ENCODE data around the gene TRIM9.

The TRIM9 gene

DNA sequence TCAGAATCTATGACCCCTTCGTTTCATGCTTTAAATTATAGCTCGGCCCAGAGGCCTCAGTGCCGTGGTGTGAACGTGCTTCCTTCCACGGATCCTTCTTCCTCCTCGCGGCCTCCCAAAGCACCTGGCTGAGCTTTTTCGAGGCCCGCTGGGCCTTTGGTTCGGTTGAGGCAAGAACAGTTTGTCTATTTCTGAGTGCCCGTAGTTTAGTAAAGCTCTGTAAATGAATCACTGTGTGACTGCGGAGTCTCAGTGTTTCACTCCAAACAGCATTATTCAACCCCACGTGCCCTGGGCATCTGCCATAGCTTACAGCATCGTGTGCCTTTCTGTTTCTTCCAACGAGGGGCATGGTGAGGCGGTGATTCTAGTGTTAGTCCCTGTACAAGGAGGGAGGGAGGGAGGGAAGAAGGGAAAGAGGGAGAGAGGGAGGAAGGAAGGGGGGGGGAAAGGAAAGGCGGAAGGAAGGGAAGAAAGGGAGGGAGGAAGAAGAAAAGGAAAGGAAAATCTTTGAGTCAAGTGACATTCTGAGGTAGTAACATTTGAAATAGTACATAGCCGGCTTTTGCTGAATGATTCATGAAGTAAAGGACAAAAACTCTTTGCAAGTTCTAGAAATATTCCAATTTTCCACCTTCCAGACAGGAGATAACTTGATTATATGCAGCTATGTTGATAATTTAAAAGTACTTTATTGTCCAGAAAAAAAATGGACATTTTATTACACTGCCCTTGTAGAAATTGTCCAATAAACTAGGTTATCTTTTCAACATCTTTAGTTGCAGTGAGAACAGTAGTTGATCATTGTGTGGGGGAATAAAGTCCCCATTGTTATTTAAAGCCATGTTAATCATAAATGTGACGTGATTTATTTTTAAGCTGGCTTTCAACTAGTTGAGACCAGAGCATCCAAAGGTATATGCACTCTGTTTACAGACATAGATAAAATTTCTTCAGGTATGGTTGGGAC, 1.2 kb upstream of the TRIM9 start:
- peak overlapping the region; percentile 21 for H3K27ac ChIP-seq
- peaks cover 26% of the 10 kb centered on the region for H3K4me1 ChIP-seq
- H4K20me1 ChIP-seq: 0 out of 2 replicates have a peak, but pooled peaks cover 12% of the 10 kb centered on the region
- H3K9ac ChIP-seq: peak overlapping the region; percentile 68
- H3K4me3 ChIP-seq: peak overlapping the region; percentile 80
- H3K9me3 ChIP-seq: no peaks in the 10 kb centered on the region
- no peaks in the 10 kb centered on the region for H3K36me3 ChIP-seq
- peaks cover 23% of the 10 kb centered on the region for H3K27me3 ChIP-seq
- H3K4me2 ChIP-seq: peak overlapping the region; percentile 100
- TF ChIP-seq Cebpa-rat (IDR thresholded peaks at IDR 0.05): no peak

DNA sequence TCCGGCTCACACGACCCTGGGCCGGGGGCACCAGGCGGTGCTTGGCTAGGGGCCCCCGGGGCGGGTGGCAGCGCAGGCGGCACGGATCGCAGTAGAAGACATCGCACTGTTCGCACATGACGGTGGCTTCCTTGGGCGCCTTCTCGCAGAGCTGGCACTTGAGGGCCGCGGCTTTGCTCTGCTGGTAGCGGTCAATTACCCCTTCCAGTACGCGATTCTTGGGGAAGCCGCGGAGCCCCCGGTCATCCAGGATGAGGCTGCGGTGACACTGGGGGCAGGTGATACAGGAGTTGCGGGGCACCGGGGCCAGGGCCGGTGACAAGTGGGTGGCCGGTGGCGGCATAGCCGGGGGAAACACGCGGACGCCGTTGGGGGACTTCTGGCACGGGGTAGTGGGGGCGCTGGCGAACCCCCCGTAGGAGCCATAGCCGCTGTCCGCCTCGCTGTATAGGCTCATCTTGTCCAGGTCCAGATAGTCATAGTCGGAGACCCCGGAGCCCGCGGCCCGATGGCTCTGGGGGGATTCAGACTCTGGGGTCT, 553 bp downstream of the TRIM9 start:
- Histone ChIP-seq H3K4me1 (peaks cover 26% of the 10 kb centered on the region), H3K9ac (peak overlapping the region; percentile 68), H3K36me3 (no peaks in the 10 kb centered on the region), H3K27ac (no peak overlapping the region), H3K27me3 (peaks cover 23% of the 10 kb centered on the region), H3K4me2 (peak overlapping the region; percentile 100), H4K20me1 (0 out of 2 replicates have a peak, but pooled peaks cover 12% of the 10 kb centered on the region), H3K4me3 (peak overlapping the region; percentile 80), H3K9me3 (no peaks in the 10 kb centered on the region)
- TF ChIP-seq Cebpa-rat (IDR thresholded peaks at IDR 0.05): no peak

DNA sequence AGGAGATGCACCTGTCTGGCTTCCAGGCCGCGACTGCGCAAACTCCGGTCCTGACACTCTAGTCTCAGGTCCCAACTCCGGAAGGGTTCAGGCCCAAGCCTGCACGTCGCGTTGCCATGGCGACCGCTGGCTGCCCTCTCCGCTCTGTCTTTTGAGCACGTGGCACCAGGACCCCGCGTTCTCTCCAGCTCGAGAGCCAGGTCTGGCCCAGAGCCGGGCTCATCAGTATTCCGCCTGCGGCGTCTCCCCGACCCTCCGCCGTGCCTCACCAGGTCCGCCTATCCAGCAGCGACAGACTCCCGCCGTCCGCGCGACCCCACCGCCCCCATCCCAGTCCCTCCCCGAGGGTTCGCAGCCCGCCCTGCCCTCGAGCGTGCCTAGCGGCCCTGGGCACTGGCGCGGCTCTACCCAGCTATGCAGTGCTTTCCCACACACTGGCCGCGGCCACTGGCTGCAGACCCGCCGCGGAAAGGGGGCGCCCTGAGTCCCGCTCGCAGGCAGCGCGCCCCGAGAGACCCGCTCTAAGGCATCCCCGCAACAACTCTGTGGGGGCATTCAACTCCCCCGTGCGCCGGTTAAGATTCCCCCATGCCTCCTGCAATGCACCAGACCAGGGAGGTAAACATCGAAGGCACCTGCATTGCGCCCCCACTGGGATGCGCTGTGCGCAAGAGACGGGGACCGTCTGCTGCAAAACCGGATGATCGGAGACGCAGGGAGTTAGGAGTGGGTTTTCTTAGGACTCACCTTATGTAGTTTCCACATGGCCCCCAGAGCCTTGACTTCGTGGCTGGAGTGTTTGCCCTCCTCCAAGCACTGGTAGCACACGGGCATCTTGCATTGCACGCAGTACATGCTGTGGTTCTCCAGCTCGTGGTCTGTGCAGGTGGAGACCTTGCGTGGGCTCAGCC, 1.3 kb downstream of the TRIM9 start:
- H3K36me3 ChIP-seq: no peaks in the 10 kb centered on the region
- no peaks in the 10 kb centered on the region for H3K9me3 ChIP-seq
- TF ChIP-seq Cebpa-rat (IDR thresholded peaks at IDR 0.05): no peak
- peaks cover 26% of the 10 kb centered on the region for H3K4me1 ChIP-seq
- peaks cover 23% of the 10 kb centered on the region for H3K27me3 ChIP-seq
- H3K4me2 ChIP-seq: peak overlapping the region; percentile 100
- H3K4me3 ChIP-seq: peak overlapping the region; percentile 80
- H4K20me1 ChIP-seq: 0 out of 2 replicates have a peak, but pooled peaks cover 12% of the 10 kb centered on the region
- no peak overlapping the region for H3K27ac ChIP-seq
- H3K9ac ChIP-seq: peak overlapping the region; percentile 68; the same call in 1 of the 2 replicates

DNA sequence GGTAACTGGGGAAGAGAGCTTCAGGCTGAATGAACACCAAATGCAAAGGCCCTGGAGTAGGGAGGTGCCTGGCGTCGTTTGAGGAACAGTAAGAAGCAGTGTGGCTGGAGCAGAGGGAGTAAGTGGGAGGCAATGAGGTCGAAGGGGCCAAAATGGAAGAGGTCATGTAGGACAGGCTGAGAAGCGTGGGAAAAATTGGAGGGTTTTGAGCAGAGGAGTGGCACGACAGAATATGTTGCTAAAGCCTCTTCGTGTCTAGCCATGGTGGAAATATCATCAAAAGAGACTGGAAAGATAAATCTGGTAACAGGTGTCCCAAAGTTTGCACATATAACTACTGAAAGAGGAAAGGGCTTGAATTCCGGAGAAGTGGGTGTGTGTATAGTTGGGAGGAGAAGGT, 1.9 kb downstream of the TRIM9 start:
- H3K4me3 ChIP-seq: no peak overlapping the region
- peaks cover 23% of the 10 kb centered on the region for H3K27me3 ChIP-seq
- no peaks in the 10 kb centered on the region for H3K36me3 ChIP-seq
- no peaks in the 10 kb centered on the region for H3K9me3 ChIP-seq
- peak overlapping the region; percentile 100 for H3K4me2 ChIP-seq
- H3K9ac ChIP-seq: no peak overlapping the region
- 0 out of 2 replicates have a peak, but pooled peaks cover 12% of the 10 kb centered on the region for H4K20me1 ChIP-seq
- no peak for TF ChIP-seq Cebpa-rat (IDR thresholded peaks at IDR 0.05)
- H3K27ac ChIP-seq: no peak overlapping the region
- H3K4me1 ChIP-seq: peaks cover 26% of the 10 kb centered on the region

DNA sequence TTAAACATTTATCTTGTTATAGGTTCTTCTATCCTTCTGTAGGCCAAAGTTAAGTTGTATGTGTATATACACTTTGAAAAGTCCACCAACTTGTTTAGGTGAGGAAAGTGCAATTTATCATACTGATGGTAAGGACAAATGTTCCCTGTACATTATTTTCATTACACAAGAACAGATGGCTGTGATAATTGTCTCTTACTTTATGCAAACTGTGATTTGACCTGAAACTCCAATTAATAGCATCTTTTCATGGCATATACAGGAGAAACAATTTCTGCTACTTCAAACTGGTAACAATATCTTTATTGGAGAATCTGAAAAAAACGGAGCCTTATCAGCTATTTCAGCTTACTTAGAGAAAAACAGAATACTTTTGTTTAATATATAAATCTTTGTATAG, 5.6 kb downstream of the TRIM9 start:
- no peak overlapping the region for H3K9ac ChIP-seq
- peaks cover 12% of the 10 kb centered on the region for H3K4me1 ChIP-seq
- TF ChIP-seq Cebpa-rat (IDR thresholded peaks at IDR 0.05): no peak

DNA sequence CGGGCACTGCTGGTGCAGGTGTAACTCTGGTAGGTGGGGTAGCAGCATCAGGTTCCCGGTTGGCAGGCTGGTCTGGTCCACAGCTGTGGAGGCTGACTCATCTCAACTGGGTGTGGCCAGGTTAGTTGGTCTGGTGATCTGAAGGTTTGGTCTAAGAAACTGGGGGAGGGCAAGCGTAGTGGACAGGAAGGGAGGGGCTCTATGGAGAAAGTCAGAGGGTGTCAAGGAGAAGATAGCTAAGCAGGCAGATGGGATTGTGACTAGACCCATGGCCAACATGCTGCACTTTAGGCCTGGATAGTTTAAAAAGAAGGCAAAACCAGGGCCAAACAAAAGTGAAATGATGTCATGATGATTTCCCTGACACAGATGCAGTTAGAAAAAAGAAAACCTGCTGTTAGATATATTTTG, 7.9 kb downstream of the TRIM9 start:
- no peak overlapping the region for H3K4me2 ChIP-seq
- no peaks in the 10 kb centered on the region for H4K20me1 ChIP-seq

More for the DNA sequence above, 5.6 kb downstream of the TRIM9 start:
- Histone ChIP-seq H3K27me3 (peaks cover 17% of the 10 kb centered on the region), H3K36me3 (no peaks in the 10 kb centered on the region), H3K9me3 (no peaks in the 10 kb centered on the region), H3K27ac (no peak overlapping the region), H3K4me2 (no peak overlapping the region), H3K4me3 (no peak overlapping the region), H4K20me1 (0 out of 2 replicates have a peak, but pooled peaks cover 12% of the 10 kb centered on the region)

DNA sequence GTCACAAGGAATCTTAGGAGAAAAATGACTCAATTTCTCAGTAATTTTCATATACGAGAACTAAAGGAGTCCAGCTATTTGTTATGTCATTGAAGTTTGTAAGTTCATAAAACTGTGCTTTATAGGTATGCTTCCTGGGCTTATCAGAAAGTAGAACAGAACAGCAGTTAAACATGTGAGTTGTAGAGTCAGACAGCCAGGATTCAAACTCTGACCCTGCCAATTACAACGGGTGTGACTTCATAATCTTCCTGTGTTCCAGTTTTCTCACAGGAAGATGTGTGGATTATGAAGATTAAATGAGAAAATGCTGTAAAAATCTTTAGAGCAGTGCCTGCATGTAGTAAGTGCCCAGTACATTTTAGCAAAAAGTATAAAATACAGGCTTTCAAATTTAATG, 8.9 kb downstream of the TRIM9 start:
- Histone ChIP-seq H4K20me1 (no peaks in the 10 kb centered on the region), H3K9me3 (no peaks in the 10 kb centered on the region), H3K4me3 (no peak overlapping the region), H3K4me2 (no peak overlapping the region), H3K27ac (no peak overlapping the region), H3K4me1 (no peaks in the 10 kb centered on the region), H3K36me3 (no peaks in the 10 kb centered on the region), H3K27me3 (no peaks in the 10 kb centered on the region), H3K9ac (no peak overlapping the region)
- TF ChIP-seq Cebpa-rat (IDR thresholded peaks at IDR 0.05): no peak

More for the DNA sequence above, 7.9 kb downstream of the TRIM9 start:
- Histone ChIP-seq H3K27me3 (no peaks in the 10 kb centered on the region), H3K9ac (no peak overlapping the region), H3K36me3 (no peaks in the 10 kb centered on the region), H3K4me1 (no peaks in the 10 kb centered on the region), H3K9me3 (no peaks in the 10 kb centered on the region), H3K27ac (no peak overlapping the region), H3K4me3 (no peak overlapping the region)
- no peak for TF ChIP-seq Cebpa-rat (IDR thresholded peaks at IDR 0.05)

DNA sequence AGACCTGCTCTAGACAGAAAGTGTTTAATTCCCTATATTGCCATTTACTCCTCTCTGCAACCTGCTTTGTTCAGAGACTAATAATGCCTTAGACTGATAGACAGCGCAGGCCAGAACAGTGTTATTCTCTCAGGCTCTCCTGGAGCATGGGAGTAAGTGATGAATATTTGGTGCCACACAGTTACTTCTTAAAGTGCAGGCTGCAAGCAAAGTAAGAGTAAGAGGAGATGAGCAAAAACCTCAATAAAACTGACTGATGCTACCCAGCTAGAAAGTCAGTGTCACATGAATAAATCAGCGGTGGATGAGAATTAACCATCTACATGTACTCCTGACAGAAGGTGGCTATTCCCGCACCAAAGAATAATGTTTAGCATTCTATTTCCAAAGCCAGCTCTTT, 9.9 kb downstream of the TRIM9 start:
- Histone ChIP-seq H3K27me3 (no peaks in the 10 kb centered on the region), H4K20me1 (no peaks in the 10 kb centered on the region), H3K9me3 (no peaks in the 10 kb centered on the region), H3K4me1 (no peaks in the 10 kb centered on the region), H3K36me3 (no peaks in the 10 kb centered on the region), H3K27ac (no peak overlapping the region), H3K9ac (no peak overlapping the region), H3K4me2 (no peak overlapping the region), H3K4me3 (no peak overlapping the region)
- no peak for TF ChIP-seq Cebpa-rat (IDR thresholded peaks at IDR 0.05)

DNA sequence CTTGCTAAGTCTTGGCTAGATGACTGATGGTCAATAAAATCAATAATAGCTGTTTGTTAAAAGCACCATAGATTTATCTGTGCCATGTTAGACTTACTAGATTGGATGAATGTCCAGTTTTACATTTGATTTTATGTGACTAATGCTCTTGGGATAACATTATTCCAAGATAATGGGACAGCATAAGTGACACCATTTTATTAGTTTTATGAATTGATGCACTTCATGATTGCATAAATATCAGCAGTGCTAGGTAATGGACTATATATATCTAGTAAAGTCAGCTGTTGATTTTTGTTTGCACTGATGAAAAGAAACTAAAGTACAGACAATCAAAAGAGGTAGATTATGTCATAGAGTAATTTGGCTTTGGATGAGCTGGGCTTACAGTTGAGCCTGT, 10.4 kb downstream of the TRIM9 start:
- no peaks in the 10 kb centered on the region for H4K20me1 ChIP-seq
- no peak overlapping the region for H3K4me3 ChIP-seq
- no peaks in the 10 kb centered on the region for H3K4me1 ChIP-seq
- no peak overlapping the region for H3K9ac ChIP-seq
- H3K4me2 ChIP-seq: no peak overlapping the region
- no peaks in the 10 kb centered on the region for H3K27me3 ChIP-seq
- no peaks in the 10 kb centered on the region for H3K9me3 ChIP-seq
- no peak for TF ChIP-seq Cebpa-rat (IDR thresholded peaks at IDR 0.05)
- H3K27ac ChIP-seq: no peak overlapping the region
- H3K36me3 ChIP-seq: no peaks in the 10 kb centered on the region

Measured in BLaER1 (cell line).